HG02798 (cell line): ENCODE measurements around the gene MZT1.
A peak's percentile ranks its signal among the peaks of the same experiment; 100 is the strongest.
"Not testable (repeated sequence)": the region's sequence is repeated elsewhere in the genome, so short reads cannot be mapped to it uniquely, and the experiment has no call there.

ENCODE experiments used
- ATAC-seq: cut with Tn5 transposase; IDR thresholded peaks from one replicate; pipeline ENCODE4 v1.9.1; 2021; ENCODE audit warnings: mild to moderate bottlenecking; ENCODE audit not compliant: unreplicated experiment, poor library complexity

MZT1 gene, protein sequence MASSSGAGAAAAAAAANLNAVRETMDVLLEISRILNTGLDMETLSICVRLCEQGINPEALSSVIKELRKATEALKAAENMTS

DNA sequence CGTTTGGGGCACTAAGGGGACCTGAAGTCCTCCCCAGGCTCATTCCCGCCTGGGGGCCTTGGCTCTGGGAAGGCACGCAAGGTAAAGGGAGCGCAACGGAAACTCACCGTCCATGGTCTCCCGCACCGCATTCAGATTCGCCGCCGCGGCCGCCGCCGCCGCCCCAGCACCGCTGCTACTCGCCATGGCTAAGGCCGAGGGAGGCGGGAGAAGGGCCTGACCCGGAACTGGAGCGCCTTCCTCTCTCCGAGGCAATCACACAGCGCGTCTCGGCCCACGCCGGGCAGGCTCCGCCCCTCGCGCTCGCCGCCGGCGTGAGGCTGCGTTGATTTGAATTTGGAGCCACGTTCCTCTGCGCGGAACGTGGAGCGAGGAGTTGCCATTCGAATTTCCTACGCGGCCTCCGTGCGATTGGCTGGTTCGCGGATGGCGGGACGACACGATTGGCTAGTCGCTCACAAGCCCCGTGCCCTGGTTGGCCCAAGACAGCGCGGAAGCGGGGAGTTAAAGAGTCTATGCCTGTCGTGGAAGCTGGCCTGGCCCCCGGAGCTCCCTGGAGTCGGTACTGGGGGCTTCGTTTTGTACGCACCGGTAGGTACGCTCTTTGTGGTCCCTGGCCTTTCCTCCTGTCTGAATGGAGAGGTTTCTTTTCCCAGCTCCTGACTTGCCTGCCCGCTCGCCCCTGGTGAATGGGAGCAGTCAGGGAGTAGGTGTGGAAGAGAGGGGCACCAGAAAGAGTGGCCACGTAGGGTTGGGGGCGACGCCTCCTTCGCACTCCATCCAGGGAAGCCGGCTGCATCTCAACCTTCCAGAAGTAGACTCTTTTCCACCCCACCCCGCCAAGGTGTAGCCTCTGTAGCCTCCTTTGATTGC is at the start of gene MZT1, which contains the start of gene BORA:
Gene MZT1, minus strand, starts transcription at position 213 of the 873 bp plus-strand sequence. Its CDS starts 27 bp downstream, at position 186.
Gene BORA, plus strand, starts transcription at position 507 of the 873 bp plus-strand sequence. CDS start 1,018 bp downstream, outside the sequence.
- ATAC-seq = peak; percentile 97

DNA sequence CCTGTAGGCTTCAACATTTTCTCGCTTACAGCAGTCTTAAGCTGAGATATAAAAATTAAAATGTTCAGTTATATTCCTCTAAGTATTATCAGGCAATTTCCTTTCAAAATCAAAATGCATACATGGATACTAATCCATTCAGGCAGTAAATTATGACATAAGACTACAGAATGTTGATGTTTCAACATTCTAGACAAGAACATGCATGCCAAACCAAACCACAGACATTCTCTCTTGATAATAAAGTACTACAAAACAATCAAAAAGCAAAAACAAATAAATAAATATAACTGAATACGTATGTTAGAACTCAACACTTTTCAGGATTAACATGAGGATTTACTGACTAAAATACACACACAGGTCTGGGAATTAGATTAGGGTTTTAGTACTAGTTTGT is 46.6 kb upstream of the MZT1 start:
- ATAC-seq = no peak

DNA sequence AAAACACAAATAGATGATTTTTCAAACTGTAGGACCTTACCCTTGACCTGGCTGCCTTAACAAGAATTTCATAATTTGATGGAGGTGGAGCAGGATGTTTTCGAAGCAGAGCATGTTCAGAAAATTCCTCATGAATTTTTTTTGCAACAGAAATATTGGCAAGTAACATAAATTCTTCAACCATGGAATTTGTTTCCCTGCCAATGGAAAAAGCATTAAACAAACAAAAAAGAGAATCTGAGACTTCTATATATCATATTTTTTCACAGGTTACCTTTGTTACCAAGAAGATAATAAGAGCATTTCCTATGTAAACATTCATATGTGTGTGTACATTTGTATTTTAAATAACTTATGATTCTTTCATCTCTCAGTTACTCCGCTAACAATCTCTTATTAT is 36.0 kb upstream of the MZT1 start:
- no peak for ATAC-seq

DNA sequence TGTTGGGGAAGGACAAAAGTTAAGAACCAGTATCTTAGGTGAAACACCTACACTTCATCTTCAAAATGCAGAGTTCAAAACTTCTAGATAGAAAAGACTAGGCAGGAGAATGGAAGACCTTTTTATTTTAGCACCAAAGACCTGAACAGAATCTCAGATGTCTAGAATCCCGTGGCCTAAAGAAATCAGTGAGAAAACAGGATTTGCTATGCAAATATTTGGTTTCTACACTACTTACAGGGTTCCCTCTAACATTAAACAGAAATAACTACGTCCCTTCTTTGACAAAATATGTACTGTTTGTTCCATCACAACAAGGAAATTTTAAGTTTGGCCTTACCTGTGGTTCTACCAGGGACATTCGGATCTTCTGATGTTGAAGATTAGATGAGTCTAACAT is 32.8 kb upstream of the MZT1 start:
- peak; percentile 46 for ATAC-seq

DNA sequence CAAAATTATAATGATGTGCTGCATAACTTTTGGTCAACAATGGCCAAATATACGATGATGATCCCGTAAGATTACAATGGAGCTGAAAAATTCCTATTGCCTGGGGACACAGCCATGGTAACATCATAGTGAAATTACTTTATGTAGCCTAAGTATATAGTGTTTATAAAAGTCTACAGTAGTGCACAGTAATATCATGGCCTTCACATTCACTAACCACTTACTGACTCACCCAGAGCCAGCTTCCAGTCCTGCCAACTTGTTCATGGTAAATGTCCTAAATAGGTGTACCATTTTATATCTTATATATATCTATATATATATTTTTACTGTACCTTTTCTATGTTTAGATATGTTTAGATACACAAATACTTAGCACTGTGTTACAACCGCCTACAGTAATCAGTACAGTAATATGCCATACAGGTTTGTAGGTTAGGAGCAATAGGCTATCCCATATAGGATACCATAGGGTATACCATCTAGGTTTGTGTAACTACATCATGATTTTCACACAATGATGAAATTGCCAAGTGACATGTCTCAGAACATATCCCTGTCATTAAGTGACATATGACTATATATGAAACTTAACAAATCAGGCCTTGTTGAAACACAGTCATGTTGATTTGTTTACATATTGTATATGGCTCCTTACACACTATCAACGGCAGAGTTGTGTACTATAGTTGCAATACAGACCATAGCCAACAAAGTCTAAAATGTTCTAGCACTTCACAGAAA is 30.5 kb upstream of the MZT1 start:
- no peak for ATAC-seq

DNA sequence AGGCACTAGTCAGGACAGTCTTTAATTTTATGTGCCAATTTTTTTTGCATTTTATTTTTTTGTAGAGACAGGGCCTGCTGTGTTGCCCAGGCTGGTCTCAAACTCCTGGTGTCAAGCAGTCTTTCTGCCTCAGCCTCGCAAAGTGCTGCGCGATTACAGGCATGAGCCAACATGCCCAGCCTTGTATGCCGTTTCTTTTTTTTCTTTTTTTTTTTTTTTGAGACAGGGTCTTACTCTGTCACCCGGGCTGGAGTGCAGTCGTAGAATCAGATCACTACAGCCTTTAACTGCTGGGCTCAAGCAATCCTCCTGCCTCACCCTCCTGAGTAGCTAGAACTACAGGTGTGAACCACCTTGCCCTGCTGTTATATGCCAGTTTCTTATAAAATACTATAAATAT is 26.7 kb upstream of the MZT1 start:
- no peak for ATAC-seq

DNA sequence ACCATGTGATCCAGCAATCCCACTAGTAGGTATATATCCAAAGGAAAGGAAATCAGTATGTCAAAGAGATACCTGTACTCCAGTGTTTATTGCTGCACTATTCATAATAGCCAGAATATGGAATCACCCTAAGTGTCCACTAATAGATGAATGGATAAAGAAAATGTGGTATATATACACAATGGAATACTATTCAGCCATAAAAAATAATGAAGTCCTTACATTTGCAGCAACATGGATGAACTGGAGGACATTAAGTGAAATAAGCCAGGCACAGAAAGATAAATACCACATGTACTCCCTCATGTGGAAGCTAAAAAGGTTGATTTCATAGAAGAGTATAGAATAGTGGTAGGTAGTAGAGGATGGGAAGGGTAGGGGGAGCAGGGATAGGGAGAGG is 23.8 kb upstream of the MZT1 start:
- no peak for ATAC-seq

DNA sequence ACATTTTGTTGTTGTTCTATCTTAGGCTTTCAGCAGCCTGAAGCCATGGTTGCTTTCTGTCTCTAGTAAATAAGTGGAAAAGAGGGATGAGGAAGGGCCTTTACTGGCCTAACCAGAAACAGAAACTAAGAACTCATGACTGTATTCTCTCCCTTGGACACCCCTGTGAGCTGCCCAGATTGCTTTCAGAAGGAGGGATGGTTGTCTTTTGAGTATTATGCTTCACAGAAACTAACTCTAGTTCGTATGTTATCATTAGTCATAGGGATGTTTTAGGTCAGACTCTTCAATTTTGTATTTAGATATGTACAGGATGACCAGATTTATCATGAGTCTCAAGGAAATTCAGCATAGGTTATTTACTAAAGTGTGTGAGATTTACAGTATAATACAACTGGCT is 17.8 kb upstream of the MZT1 start:
- peak; percentile 43 for ATAC-seq

DNA sequence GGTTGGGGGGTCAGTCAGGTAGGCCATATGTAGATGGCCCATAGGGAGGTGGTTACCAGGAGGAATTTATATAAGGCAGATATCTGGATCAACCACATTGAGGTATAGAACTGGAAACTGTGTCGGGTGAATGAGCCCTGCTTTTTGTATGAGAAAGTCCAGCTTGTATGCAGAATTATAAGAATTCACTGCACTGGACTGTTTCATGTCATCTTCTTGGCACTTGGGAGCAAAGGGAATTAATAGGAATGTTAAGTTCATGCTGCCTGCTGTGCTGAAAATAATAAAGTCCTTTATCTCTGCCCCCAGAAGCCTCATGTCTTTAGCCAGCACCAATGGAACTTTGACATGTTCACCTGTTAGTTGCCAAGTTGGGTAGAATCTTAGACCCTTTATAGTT is 12.6 kb upstream of the MZT1 start:
- no peak for ATAC-seq

DNA sequence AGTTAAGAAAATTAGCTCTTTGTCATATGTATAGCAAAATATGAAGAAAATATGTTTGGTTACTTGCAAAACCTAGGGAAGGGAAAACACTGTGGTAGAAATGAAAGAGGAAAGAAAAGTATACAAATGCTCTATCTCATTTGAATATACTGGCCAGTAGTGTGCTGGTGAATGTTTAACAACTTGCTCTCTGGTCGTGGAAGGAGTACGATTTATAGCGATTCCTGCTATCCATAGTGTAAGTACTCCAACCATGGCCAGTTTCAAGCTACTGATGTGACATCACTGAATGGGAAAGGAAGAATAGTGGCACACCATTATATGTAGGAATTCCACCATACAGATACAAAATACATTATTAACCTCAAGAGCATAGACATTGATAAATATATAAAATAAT is 9.6 kb upstream of the MZT1 start:
- ATAC-seq = no peak

DNA sequence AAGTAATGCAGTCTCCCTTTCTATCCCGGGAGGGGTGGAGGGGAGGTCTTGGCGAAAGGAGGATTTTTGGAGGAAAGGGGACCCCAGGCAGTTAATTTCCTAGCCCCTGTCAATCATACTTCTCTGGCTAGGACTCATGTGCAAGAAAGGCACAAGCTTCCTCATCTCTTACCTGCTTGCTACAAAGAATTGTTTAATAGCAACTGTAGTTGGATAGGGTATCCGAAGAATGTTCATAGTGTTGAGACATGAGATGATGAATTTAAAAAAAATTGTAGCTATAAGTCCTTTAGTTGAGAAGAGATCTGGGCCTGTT is 819 bp upstream of the MZT1 start:
- ATAC-seq = no peak

DNA sequence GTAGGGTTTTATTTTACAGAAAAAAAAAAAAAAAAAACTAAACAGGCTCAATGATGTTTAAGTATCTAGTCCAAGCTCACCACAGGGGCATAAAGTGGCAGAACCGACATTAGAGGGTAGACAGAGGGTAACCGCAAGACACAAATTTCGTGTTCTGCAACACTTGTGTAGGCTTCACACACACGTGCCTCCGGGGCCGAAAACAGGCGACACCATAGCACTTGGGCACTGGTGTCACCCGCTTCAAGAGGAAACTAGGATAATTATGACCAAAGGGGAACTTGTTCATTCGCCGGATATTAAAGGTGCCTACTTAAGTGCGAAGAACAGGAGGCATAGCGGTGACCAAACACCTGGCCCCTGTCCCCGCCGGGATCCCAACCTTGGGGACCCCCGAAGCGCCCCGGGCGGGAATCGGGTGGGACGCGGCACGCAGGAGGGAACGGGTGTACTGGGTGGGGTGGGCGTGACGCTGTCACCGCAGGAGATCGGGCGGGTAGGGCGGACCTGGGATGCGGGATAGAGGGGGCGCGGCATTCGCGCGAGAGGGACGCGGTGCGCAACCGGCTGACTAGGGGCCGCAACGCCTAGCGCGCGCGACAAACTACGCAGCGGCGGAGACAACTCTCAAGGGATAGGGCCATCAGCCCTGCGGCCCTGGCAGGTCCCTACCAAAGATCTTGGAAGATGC is 558 bp downstream of the MZT1 start:
- ATAC-seq = peak; percentile 23

DNA sequence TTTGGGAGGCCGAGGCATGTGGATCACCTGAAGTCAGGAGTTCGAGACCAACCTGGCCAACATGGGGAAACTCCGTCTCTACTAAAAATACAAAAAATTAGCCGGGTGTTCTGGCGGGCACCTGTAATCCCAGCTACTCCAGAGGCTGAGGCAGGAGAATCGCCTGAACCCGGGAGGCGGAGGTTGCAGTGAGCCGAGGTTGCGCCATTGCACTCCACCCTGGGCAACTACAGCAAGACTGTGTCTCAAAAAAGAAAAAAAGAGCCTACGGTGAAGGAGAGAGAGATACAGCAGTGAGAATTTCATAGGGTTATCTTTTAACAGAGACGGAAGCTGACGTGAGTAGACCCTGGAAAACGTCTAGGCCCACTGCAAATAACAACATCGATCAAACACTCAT is 1.2 kb downstream of the MZT1 start:
- not testable (repeated sequence) for ATAC-seq

DNA sequence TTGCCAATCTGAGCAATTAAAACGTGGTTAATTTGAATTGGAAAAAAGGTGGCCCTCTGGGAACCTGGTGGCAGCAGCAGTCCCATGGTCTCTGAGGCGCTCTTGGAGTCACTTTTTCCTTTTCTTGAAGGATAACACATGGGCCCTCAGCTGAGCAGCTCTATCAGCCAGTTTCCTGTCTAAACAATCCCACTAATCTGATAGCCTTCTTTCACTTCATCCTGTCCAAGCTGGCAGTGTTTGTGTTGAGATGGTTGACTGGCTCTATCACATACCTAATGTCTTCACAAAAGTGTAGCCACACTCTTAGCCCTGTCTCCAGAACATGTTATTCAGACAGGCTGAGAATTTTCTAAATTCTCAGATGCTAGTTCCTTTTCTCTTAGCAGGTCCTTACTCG is 10.7 kb downstream of the MZT1 start:
- ATAC-seq = no peak

DNA sequence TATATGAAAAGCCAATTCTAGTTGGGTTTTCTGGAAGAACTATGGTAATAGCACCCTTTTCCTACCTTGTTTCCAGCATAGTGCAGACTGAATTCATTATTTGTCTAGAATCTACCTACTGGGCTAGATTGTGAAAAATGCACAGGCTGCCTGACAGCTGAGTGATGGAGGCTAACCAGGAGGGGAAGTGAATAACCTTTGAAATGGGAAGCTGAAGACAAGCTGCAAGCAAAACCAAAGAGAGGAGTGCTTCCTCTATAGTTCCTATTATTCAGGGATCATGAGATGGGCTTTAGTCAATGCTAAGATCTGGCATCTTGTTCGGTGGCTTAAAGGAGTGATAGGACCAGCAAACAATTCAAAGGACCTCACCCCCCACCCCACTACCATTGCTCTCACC is 26.9 kb downstream of the MZT1 start:
- no peak for ATAC-seq

DNA sequence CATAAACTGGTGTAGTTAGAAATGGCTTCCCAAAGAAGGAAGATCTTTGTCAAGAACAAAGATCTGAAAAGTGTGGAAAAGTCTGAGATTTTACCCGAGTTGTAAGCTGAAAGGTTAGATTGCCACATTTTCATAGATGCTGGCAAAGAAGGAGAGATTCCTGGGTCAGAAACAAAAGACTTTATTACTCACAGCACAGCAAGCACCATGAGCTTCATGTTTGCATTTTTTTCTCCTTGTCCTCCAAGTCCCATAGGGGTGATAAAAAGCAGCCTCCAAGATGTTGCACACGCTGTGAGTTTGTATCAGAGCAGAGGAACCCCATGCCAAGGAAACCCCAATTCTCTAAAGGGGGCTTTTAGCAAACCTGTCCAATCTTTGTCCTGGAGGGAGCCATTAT is 29.3 kb downstream of the MZT1 start:
- no peak for ATAC-seq

DNA sequence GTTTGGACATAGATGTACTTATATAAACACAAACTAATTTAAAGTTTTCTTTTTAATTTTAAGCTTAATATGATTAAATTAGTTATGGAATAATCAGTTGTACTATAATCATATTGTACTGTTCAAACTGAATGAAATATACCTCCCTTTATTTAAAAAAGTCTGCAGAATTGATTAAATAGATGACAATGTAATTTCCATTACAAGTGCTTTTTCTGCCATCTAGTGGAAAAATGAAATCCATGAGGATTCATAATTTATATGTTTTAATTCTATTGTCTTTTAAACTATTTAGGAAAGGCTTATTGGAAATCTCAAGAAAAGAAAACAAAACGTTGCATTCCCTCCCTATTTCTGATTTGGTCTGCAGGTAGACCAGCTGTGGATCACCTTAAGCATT is 30.9 kb downstream of the MZT1 start:
- no peak for ATAC-seq

DNA sequence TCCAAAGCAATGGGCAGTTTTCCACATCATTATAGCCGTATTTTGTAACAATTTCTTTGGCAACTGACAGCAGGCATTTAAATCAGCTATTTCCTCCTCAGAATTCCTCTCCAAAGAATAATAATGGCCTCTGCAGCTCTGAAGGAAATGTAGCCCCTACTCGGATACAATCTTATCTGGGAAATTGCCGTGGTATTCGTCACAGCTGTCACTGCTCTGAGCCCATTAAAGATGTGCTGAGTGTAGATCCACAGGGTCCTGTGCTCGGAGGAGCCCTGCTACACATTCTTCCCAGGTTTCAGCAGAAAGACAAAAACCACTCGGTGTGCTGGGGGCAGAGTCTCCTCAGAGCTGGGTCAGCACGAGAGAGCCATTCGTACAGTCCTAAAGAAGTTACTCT is 33.1 kb downstream of the MZT1 start:
- ATAC-seq = no peak

DNA sequence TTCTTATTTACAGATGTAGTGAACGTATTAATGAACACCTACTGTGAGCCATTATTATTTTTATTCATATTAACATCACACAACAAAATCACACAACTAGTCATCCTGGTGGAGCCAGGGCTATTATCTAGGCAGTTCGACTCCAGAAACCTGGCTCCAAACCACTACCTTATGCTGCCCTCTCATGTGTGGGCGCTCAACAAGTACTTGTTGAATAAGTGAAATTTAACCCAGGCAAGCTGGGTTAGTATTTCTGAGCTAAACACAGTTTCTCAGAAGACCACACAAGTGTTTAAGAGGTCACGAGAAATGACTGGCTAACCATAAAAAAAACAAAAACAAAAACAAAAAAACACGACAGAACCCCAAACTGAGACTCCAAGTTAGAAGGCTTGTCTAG is 33.6 kb downstream of the MZT1 start:
- ATAC-seq = no peak

DNA sequence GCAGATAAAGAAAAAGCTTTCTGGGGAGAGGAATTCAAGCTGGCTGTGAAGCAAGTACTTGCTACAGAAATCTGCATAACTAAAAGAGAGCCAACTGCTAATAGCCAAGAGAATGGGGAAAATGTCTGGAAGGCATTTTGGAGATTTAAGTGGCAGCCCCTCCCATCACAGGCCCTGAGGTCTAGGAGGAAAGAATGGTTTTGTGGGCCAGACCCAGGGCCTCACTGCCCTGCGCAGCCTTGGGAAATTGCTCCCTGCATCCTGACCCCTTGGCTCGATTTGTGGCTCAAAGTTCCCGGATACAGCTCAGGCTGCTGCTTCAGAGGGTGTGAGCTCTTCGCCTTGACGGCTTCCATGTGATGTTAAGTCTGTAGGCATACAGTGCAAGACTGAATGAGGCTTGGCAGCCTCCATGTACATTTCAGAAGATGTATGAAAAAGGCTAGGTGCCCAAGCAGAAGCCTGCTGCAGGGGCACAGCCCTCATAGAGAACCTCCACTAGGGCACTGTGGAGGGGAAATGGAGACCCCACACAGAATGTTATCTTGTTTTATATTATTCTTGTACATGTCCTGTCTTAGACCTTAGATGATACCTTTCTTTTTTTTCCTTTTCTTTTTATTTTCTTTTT is 34.4 kb downstream of the MZT1 start:
- no peak for ATAC-seq
